ENCODE measurements around the gene PYGB. TPM values are rescaled to one million over a fixed set of nuclear protein-coding genes. Genes with fewer than 3 reads are reported as not detected.

PYGB gene
- total and polyA plus RNA-seq, 2 donors (not counting 1 experiment from before 2014, with no cell fraction given), result 22.5 to 30.6 TPM

- 97% methylated on average over 20 of the region's 24 CpGs for WGBS (ENCODE audit: insufficient coverage)
- H3K4me1 ChIP-seq (ENCODE audit: control insufficient read depth in 2 of 2, insufficient read depth in 2 of 2, low read length in 2 of 2), result peaks cover 0 to 18% of the 10 kb centered on the region in 2 donors
- H3K4me2 ChIP-seq (replicated peaks; ENCODE audit: low read depth, low read length, poor library complexity, severe bottlenecking), result no peak overlapping the region
- H3K27ac Mint-ChIP-seq, result no peak overlapping the region
- no peaks in the 10 kb centered on the region for H4K20me1 ChIP-seq (ENCODE audit: control insufficient read depth, insufficient read depth, low read length, poor library complexity, severe bottlenecking)
- no peak overlapping the region for H3K9ac ChIP-seq (ENCODE audit: low read length)
- H3K27me3 Mint-ChIP-seq, result no peaks in the 10 kb centered on the region
- no peak overlapping the region for H2AFZ ChIP-seq (ENCODE audit: insufficient read depth, low read depth, low read length, poor library complexity, severe bottlenecking)
- no peak for TF ChIP-seq EZH2 (IDR thresholded peaks at IDR 0.05; ENCODE audit: borderline replicate concordance, insufficient read depth, low read depth, low read length, poor library complexity, severe bottlenecking)
- peak; percentile 11 for TF ChIP-seq CTCF (IDR thresholded peaks at IDR 0.05)
- H3K79me2 ChIP-seq (ENCODE audit: control insufficient read depth, insufficient read depth, low read length), result no peaks in the 10 kb centered on the region
- intact Hi-C loops (cut with micrococcal nuclease), result no loop called here
- no peak overlapping the region for H3K4me3 Mint-ChIP-seq
- POLR2A ChIA-PET, result no interaction called here
- H3K27me3 ChIP-seq (replicated peaks in 1 of 4; ENCODE audit: control extremely low read depth in 1 of 4, control insufficient read depth in 3 of 4, insufficient read depth in 4 of 4, low read length in 3 of 4), result no peaks in the 10 kb centered on the region
- H3K27ac ChIP-seq (ENCODE audit: low read length in 2 of 2), result no peak overlapping the region
- H3K9me3 ChIP-seq (ENCODE audit: control extremely low read depth in 1 of 3, control insufficient read depth in 2 of 3, insufficient read depth in 1 of 3, low read length in 2 of 3), result no peaks in the 10 kb centered on the region
- peaks cover 0 to 10% of the 10 kb centered on the region in 2 experiments for H3K36me3 ChIP-seq (replicated peaks in 1 of 2; ENCODE audit: control extremely low read depth in 1 of 2, control insufficient read depth in 1 of 2, extremely low read depth in 1 of 2, insufficient read depth in 2 of 2, low read length in 1 of 2)
- no peak overlapping the region for H3K4me3 ChIP-seq (ENCODE audit: control extremely low read depth in 1 of 5, extremely low read depth in 1 of 5, insufficient read depth in 1 of 5, low read depth in 2 of 5, low read length in 4 of 5)
- ATAC-seq (ENCODE audit: low read depth) (no peak), DNase-seq (peak; percentile 25)
- H3K9me3 Mint-ChIP-seq (ENCODE audit: insufficient read depth), result no peaks in the 10 kb centered on the region
- peaks cover 11% of the 10 kb centered on the region for H3K4me1 Mint-ChIP-seq
- CTCF ChIA-PET, result interaction anchor here (0.6 to 5.1 kb wide), 9 partner anchors 22 to 303 kb away, joined by 3 to 133 read pairs (median 4); partner anchors contain the start of gene GINS1
These were observed 48.5 kb downstream of the PYGB start for GRCh38 chr20:25296094-25297093.

All from B cell (primary cell).